HG03558 (cell line): ENCODE measurements around the gene RAB41.
"Not testable (repeated sequence)": the region's sequence is repeated elsewhere in the genome, so short reads cannot be mapped to it uniquely, and the experiment has no call there.

Experiments
- ATAC-seq: cut with Tn5 transposase; IDR thresholded peaks from one replicate; pipeline ENCODE4 v1.9.1; 2021; ENCODE audit warnings: moderate number of reproducible peaks; ENCODE audit not compliant: unreplicated experiment; ENCODE audit errors: extremely low read depth

Gene RAB41

DNA sequence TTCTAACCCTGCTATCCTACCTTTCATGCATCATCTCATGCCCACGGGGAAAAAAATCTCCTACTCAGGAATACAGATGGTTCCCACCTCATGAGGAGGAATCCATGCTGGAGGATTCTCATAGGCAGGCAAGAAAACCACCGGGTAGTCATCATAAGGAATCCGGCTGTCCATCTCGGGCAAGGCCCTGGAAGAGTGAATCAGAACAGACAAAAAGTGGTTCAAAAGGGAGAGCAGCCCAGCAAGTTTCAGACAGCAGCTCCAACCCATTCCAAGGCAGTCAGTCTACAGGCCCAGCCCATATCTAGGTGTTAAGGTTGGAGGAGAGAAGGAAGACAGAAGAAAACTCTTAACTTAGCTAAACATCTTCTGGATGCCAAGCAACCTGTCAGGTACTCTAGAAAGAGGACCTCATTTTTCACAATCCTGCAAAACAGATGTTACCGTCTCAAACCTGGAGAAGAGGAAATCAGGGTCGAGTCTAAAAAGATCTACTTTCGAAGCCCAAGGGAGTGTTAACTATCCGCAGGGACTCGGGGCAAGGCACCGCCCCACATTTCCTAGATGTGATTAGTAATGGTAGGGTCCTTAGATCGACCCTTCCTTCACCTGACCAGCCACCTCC lies 7.3 kb downstream of the RAB41 start:
- ATAC-seq = no peak

DNA sequence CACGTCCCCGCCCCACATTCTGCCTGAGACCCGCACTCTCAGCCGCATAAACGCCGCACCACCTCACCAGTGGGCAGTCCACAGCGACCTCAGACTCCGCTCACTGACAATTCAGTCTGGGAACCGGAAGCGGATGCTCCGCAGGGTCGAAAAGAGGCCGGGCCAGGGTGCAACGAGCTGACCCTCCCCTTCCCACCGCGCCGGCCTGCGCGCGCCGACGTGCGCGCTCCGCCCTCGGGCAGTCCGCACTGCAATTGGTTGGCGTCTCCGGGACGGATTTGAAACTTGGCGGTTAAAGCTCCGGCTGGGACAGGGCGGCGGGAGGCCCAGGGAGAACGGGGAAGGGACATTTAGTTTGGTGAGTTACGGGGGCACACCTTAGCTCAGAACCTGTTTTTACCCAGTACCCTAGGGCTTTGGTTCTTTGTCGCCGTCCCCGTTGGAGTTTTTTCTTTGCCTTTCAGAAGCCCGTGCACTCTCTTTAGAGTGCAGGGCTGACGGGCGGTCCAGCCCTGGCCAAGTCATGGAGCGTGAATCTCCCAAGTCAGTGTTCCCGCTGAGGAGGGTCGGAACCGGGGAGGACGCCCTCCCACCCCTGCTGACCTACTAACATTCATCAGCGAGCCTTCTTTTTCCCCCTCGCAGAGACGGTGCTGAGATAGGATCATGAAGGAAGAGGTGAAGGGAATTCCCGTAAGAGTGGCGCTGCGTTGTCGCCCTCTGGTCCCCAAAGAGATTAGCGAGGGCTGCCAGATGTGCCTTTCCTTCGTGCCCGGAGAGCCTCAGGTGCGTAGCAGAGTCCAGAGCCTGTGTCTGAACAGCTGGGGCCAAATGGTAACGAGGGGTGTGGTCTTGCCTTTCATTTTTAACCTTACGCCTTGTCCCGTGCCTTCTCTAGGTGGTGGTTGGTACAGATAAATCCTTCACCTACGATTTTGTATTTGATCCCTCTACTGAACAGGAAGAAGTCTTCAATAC lies 8.1 kb downstream of the RAB41 start, which contains the start of the genes KIF4A and PDZD11:
Gene KIF4A, plus strand, starts transcription at position 312 of the 978 bp plus-strand sequence. Its CDS starts 355 bp downstream, at position 667.
Gene PDZD11, minus strand, starts transcription at position 135 of the 978 bp plus-strand sequence. CDS start 586 bp downstream, outside the sequence.
- peak; percentile 93 for ATAC-seq

DNA sequence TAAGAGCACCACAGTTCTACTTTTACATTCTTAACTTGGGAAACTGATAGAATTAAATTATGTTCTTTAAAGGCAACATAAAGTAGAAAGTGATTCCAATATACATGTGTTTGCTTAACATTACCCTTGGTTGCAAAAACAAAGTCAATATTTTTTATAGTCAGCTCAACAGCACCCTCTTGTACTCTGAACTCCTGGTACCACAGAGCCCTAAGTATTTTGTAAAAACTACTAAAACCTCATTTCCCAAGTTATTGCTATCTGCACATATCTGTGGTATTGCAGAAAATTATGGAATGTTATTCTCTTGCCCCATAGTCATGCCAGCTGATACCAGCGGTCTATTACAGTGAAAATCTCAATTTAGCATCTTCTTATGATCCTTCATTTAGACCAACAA lies 10.8 kb downstream of the RAB41 start:
- ATAC-seq = no peak

GRCh38 chrX:70293621-70294020 lies 11.6 kb downstream of the RAB41 start:
- no peak for ATAC-seq

GRCh38 chrX:70301716-70302115 lies 19.7 kb downstream of the RAB41 start:
- no peak for ATAC-seq

- ATAC-seq = no peak
These were observed 31.5 kb downstream of the RAB41 start for GRCh38 chrX:70313503-70313902.

- no peak for ATAC-seq
These were observed 40.8 kb downstream of the RAB41 start for GRCh38 chrX:70322784-70323183.

DNA sequence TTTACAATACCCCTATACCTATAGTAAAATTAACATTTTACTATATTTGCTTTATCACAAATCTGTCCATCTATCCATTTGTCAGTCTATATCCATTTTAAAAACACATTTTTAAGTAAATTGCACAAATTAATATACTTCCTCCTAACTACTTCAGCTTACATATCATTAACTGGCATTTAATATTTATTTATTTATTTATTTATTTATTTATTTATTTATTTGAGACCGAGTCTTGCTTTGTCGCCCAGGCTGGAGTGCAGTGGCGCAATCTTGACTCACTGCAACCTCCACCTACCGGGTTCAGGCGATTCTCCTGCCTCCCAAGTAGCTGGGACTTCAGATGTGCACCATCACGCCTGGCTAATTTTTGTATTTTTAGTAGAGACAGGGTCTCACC lies 41.7 kb downstream of the RAB41 start:
- not testable (repeated sequence) for ATAC-seq

- ATAC-seq = no peak
These were observed 42.4 kb downstream of the RAB41 start for GRCh38 chrX:70324326-70324725.

- ATAC-seq = no peak
These were observed 49.2 kb downstream of the RAB41 start for GRCh38 chrX:70331161-70331560.

- no peak for ATAC-seq
These were observed 50.6 kb downstream of the RAB41 start for GRCh38 chrX:70332600-70332999.
